Midbrain (tissue), 1 donor: ENCODE results near the gene GP2.

Experiments
- DNase-seq: peaks from one replicate; lab custom pipeline; 2025; lab: John Stamatoyannopoulos, UW

GP2 gene

GRCh38 chr16:20307240-20307671 lies 20.1 kb downstream of the GP2 start:
- no peak for DNase-seq

GRCh38 chr16:20306401-20306800 lies 20.9 kb downstream of the GP2 start:
- no peak for DNase-seq

- DNase-seq, result no peak
Measured at GRCh38 chr16:20303012-20303411, 24.3 kb downstream of the GP2 start.

GRCh38 chr16:20302389-20302788 lies 24.9 kb downstream of the GP2 start:
- no peak for DNase-seq

- DNase-seq, result no peak
Measured at GRCh38 chr16:20301840-20302239, 25.5 kb downstream of the GP2 start.

- DNase-seq, result peak; percentile 47
Measured at GRCh38 chr16:20300312-20301097, 26.8 kb downstream of the GP2 start.

GRCh38 chr16:20298452-20298851 lies 28.9 kb downstream of the GP2 start:
- no peak for DNase-seq

- DNase-seq, result peak; percentile 5
Measured at GRCh38 chr16:20291208-20292206, 35.8 kb downstream of the GP2 start.

- DNase-seq, result no peak
Measured at GRCh38 chr16:20289571-20289970, 37.7 kb downstream of the GP2 start.

GRCh38 chr16:20285993-20286499 lies 41.3 kb downstream of the GP2 start:
- no peak for DNase-seq

GRCh38 chr16:20280259-20280658 lies 47.1 kb downstream of the GP2 start:
- DNase-seq, result no peak

- no peak for DNase-seq
Measured at GRCh38 chr16:20271893-20272292, 55.4 kb downstream of the GP2 start.

GRCh38 chr16:20268409-20268808 lies 58.9 kb downstream of the GP2 start:
- no peak for DNase-seq

- no peak for DNase-seq
Measured at GRCh38 chr16:20265019-20265418, 62.3 kb downstream of the GP2 start.

- DNase-seq, result no peak
Measured at GRCh38 chr16:20263138-20263855, 64.0 kb downstream of the GP2 start.

GRCh38 chr16:20262248-20262647 lies 65.1 kb downstream of the GP2 start:
- DNase-seq, result no peak

- DNase-seq, result no peak
Measured at GRCh38 chr16:20260215-20261009, 66.9 kb downstream of the GP2 start.
